GM21526 (cell line): ENCODE data around the gene ETV1.
"Not testable (repeated sequence)": the region's sequence is repeated elsewhere in the genome, so short reads cannot be mapped to it uniquely, and the experiment has no call there.

Experiments
- ATAC-seq: cut with Tn5 transposase; IDR thresholded peaks from one replicate; pipeline ENCODE4 v1.9.1; 2021; ENCODE audit warnings: moderate library complexity; ENCODE audit not compliant: unreplicated experiment, low FRiP score

The ETV1 gene

DNA sequence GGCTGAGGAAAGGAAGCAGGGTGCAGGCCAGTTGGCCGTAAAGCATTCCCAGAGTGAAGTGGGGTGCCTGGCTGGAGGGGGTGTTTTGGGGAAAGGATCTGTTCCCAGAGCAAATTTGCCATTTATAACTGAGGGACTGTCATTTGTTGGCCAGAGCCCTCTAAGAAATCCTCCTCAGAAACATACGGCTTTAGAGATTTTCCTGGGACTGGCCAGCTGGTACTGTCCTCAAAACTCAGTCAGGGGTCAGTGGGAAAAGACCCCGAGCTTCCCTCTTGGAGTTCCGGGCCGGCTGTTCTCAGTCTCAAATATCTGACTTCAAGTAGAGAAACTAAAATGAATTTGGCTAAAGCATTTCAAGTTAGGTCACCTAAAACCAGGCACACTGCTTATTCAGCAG, 55.9 kb downstream of the ETV1 start:
- ATAC-seq = no peak

GRCh38 chr7:13933091-13933490, 56.4 kb downstream of the ETV1 start:
- ATAC-seq = no peak

DNA sequence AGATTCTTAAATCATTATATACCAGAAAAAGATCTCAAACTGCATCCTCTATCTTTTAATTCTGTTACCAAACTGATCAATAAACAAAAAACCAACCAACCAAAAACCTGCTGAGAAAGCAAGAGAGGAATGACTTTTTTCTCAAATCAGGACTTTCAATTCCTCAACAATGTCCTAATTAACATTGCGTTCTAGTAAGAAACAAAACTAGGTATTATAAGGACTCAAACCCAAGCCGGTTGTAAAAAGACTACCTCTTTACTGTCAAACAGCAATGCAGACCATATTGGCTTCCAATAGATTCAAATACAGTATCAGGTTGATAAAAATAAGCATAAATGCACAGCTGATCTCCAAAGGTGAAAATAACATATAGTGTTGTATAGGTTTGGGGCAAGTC, 57.3 kb downstream of the ETV1 start:
- ATAC-seq = no peak

DNA sequence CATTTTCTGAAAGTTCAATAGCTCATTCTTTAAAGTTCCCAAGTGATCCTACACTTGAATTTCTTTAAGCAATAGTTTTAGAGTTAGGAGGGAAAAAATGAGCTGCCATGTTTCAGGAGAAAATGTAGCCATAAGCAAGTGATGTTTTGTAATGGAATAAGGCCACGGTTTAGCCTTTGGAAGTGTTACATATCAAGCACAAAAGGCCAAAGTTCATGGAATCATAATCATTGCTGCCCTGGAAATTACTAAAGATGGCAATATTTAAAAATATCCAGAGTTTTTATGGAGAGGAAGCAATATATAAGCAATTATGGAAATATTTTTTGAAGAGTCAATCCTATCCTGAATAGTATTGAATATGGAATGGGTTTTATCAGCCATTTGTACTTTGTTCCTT, 68.4 kb downstream of the ETV1 start:
- ATAC-seq = no peak

- no peak for ATAC-seq
Measured at GRCh38 chr7:13920053-13920697, 69.3 kb downstream of the ETV1 start.

GRCh38 chr7:13918333-13918732, 71.1 kb downstream of the ETV1 start:
- not testable (repeated sequence) for ATAC-seq

DNA sequence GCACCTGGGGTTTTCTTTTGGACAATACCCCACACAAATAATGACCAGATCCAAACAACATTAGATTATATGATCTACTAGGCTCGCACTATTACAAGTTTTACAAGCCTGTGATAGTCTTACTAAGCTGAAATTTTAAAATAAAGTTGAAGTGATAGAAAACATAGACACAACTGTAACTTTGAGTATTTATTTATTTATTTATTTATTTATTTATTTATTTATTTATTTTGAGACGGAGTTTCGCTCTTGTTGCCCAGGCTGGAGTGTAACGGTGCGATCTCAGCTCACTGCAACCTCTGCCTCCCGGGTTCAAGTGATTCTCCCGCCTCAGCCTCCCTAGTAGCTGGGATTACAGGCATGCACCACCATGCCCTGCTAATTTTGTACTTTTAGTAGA, 72.4 kb downstream of the ETV1 start:
- not testable (repeated sequence) for ATAC-seq

- ATAC-seq = no peak
Measured at GRCh38 chr7:13915891-13916290, 73.6 kb downstream of the ETV1 start.

GRCh38 chr7:13912715-13913278, 76.7 kb downstream of the ETV1 start:
- ATAC-seq = no peak

DNA sequence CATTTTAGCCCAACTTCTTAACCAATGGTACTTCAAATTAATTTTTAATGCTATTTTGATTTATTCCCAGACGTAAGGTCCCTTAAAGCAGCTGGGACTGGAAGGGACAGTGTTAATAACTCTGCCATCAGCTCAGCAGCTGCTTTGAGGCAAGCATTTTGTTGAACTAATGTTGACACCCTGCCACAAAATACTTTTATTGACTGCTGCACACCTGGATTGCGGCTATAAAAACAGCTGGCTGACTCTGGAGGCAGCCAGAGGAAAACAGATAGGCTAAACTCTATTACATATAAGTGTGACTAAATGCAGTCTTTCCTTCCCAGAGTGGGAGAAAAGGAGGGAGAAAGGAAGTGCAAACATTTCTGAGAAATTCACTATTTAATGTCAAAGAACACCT, 77.6 kb downstream of the ETV1 start:
- ATAC-seq = no peak

DNA sequence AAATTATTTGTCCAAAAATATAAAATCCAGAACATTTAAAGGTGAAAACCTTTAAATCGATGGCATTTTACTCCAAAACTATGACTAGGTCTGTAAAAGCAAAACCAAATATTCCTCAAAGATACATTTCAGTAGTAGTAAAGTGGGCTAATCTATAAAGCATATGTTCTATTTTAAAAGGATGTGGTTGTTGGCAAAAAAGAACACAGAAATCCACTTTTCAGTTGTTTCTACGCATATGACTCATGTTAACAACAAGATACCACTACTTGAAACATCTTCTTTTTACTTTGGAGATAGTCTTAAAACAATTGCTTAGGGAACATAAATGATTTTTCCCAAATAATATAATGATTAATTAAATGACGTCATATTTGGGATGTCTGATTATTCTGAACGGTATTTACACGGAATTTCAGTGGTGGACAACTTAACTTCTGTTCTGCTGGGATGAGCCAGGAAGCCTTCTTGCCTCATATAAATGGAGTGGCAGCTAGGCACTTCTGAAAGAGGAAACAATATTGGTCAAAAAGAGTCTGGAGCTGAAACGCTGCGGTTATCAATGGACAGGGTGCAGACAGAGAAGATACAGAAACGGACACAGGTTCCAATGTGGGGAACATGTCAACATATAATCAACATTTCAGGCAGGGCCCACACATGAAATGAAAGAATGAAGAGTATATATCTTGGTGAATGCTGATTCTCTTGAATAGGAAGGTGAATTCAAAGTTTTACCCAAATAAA, 78.5 kb downstream of the ETV1 start:
- ATAC-seq = no peak

DNA sequence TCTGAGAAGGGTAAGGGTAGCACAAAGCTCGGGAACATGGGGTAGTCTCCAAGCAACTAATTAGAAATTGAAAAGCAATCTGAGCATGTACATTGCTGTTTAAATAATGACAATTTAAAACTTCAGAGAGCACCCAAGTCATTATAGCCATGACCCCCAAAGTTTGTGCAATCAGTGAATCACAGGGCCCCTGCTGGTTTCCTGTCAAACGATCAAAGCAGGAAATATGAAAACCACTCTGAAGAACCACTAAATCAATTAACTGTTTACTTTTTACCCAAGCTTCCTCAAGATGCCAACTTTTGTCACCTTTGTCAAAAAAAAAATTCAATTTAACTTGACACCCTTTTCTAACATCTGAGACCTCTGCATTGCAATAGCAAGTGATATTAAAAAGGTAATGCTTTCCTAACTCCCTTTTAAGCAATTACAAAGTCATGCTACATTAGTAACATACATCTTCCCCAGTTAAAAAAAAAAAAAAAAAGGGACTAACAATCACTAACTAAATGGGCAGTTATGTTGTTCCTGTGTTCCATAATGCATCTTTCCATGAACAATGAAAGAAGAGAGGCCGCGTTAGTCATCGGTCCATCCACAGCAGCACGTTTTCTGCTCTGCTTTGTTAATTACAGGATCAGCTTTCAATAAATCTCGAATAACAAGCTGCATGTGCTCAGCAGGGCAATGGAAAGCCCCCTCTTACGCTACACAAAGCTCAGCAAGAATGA, 80.6 kb downstream of the ETV1 start:
- no peak for ATAC-seq

DNA sequence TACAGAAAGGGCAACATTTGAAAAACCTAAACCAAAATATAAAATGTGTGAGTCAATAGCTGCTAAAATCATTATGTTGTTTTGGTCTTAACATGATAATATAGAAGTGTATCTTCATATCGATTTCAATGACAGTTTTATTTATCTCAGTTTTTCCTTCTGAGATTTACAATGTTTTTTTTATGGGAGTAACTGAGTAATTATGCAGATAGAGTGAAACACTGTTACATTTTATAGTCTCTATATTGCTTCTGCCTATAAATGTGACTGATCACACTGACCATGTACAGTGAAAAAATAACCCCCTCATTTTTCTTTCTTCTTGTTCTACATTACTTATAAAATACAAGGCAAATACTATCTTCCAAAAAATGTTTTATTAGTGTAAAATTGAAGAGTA, 81.6 kb downstream of the ETV1 start:
- ATAC-seq = no peak

- no peak for ATAC-seq
Measured at GRCh38 chr7:13904689-13905088, 84.8 kb downstream of the ETV1 start.

- no peak for ATAC-seq
Measured at GRCh38 chr7:13904007-13904406, 85.5 kb downstream of the ETV1 start.

DNA sequence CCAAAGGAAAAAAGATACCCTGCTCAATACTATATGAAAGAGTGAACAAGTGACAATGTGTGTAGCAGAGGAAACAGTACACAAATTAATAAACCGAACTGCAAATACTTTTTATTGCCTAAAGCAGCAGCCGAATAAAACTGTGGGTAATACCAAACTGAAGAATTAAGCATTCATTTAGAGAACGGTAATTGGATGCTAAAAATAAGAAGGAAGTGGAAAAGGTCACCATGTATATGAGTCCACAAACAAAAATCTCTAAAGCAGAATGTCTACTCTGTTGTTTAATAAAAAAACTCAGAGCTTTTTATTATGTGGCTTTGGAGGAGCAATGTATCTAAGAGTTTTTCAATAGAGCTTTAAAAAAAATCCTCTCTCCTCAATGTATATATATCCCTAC, 87.9 kb downstream of the ETV1 start:
- ATAC-seq = no peak

DNA sequence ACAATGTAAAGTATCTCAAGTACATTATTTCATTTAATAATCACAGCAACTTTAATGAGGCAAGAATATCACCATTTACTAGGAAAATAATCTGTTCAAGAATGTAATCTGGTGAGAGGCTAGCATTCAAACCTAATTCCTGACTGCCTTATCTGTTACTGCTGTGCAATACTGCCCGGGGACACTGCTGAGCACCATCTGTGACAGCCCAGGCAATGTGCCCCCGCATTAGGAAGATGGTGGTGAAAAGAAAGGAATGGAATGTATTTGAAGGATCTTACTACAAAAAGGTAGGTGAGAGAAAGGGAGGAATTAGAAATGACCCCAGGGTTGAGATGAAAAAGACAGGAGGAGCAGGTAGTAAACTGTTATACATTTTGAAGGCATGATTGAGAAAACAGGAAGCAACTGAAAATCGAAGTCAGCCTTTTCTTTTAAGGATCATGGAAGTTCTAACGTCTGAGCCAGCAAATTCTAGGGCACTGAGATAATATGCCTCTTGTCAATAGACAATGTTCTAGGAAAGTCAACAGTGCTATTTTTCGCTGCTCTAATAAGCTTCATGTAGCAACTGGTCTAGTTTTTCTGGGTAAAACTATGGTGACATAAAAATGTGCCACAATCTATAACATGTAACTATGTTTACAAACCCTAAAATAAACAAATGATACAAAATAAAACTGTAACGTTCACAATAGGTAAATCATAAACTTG, 90.4 kb downstream of the ETV1 start:
- ATAC-seq = no peak

DNA sequence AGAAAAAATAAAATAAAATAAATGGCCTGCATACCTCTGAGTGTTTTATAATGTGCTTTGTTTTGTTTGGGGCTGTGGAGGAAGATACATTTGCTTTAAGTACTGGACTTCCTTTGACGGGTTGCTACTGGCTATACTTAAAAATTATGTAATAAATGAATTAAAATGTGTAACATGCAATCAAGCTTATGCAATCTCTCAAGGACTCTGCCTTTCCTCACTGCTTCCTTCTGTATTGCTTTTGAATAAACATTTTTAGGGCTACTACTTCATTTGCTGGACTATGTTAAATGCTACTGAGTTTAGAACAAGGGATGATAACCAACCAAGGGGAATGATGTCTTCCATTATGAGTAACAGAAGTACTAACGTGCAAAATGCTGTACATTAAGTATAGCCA, 91.6 kb downstream of the ETV1 start:
- no peak for ATAC-seq

- ATAC-seq = no peak
Measured at GRCh38 chr7:13894954-13895353, 94.5 kb downstream of the ETV1 start.

- ATAC-seq = no peak
Measured at GRCh38 chr7:13894377-13894776, 95.1 kb downstream of the ETV1 start.

DNA sequence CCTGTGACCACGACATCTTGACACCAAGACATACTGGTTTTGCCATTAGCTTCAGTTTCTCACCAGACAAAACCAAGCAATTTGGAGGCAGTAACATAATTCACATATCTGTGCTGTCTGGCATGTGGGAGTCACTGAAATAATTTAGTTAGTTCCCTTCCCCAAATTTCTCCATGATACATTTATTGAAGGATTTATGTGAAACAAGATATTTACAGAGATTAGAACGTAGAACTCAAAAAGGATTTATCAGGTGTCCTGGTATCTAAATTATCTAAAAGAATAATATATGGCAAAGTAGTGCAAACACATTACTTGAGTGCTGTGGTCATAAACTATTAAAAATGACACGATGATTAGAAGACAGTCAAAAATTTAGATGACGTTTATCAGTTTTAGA, 98.7 kb downstream of the ETV1 start:
- ATAC-seq = no peak
